ENCODE results near the gene BGN.

DNA sequence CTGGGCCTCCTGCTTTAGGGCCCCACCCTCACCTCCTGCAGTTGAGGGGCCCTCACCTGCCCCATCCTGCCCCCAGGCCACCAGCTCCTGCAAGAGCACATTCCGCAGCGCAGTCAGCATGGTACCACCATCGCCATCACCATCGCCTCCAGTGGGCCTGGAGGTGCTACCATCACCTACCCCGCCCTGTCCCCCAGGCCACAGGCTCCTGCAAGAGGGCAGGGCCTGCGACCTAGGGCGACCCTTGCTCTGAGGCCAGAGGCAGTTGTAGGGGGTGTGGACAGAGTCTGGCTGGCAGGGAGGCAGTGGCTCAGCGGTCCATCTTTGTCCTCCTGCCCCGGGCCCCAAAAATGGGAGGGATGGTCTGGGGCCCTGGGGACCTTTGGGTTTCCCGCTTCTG, 20.5 kb upstream of the BGN start:
- no peak for TF ChIP-seq POLR2A (IDR thresholded peaks at IDR 0.05; ENCODE audit: low read length)
- TF ChIP-seq GATA1 (IDR thresholded peaks at IDR 0.05; ENCODE audit: low read depth, low read length) = no peak

Data from erythroblast (primary cell).